ENCODE results near the gene TRPM3.

Gene TRPM3

GRCh38 chr9:70535546-70536323 is 585.7 kb downstream of the TRPM3 start:
- no peak for DNase-seq

GRCh38 chr9:70534471-70534870 is 587.0 kb downstream of the TRPM3 start:
- DNase-seq = no peak

GRCh38 chr9:70534061-70534460 is 587.4 kb downstream of the TRPM3 start:
- DNase-seq = no peak

- DNase-seq = no peak
These were observed 587.9 kb downstream of the TRPM3 start for GRCh38 chr9:70533492-70533891.

GRCh38 chr9:70532716-70533115 is 588.7 kb downstream of the TRPM3 start:
- no peak for DNase-seq

- DNase-seq = no peak
These were observed 590.1 kb downstream of the TRPM3 start for GRCh38 chr9:70531311-70531710.

- DNase-seq = no peak
These were observed 590.7 kb downstream of the TRPM3 start for GRCh38 chr9:70530716-70531115.

- DNase-seq = no peak
These were observed 591.6 kb downstream of the TRPM3 start for GRCh38 chr9:70529833-70530232.

- DNase-seq = no peak
These were observed 592.0 kb downstream of the TRPM3 start for GRCh38 chr9:70529377-70529776.

- no peak for DNase-seq
These were observed 594.5 kb downstream of the TRPM3 start for GRCh38 chr9:70526902-70527301.

- no peak for DNase-seq
These were observed 595.9 kb downstream of the TRPM3 start for GRCh38 chr9:70525519-70525918.

GRCh38 chr9:70519912-70520724 is 601.3 kb downstream of the TRPM3 start:
- no peak for DNase-seq

- no peak for DNase-seq
These were observed 603.4 kb downstream of the TRPM3 start for GRCh38 chr9:70517926-70518610.

GRCh38 chr9:70514273-70514672 is 607.1 kb downstream of the TRPM3 start:
- DNase-seq = no peak

- DNase-seq = no peak
These were observed 609.6 kb downstream of the TRPM3 start for GRCh38 chr9:70511858-70512257.

- DNase-seq = no peak
These were observed 611.2 kb downstream of the TRPM3 start for GRCh38 chr9:70510157-70510770.

GRCh38 chr9:70506159-70506558 is 615.3 kb downstream of the TRPM3 start:
- DNase-seq = no peak

- no peak for DNase-seq
These were observed 616.6 kb downstream of the TRPM3 start for GRCh38 chr9:70504834-70505233.

- DNase-seq = no peak
These were observed 618.7 kb downstream of the TRPM3 start for GRCh38 chr9:70502690-70503089.

GRCh38 chr9:70500793-70501192 is 620.6 kb downstream of the TRPM3 start:
- DNase-seq = no peak

- DNase-seq = no peak
These were observed 621.8 kb downstream of the TRPM3 start for GRCh38 chr9:70499621-70500020.

- DNase-seq = no peak
These were observed 622.6 kb downstream of the TRPM3 start for GRCh38 chr9:70498866-70499265.

- DNase-seq = no peak
These were observed 625.2 kb downstream of the TRPM3 start for GRCh38 chr9:70496244-70496643.
